ENCODE results near the gene SUMO4.

- TF ChIP-seq, protein P1, sequence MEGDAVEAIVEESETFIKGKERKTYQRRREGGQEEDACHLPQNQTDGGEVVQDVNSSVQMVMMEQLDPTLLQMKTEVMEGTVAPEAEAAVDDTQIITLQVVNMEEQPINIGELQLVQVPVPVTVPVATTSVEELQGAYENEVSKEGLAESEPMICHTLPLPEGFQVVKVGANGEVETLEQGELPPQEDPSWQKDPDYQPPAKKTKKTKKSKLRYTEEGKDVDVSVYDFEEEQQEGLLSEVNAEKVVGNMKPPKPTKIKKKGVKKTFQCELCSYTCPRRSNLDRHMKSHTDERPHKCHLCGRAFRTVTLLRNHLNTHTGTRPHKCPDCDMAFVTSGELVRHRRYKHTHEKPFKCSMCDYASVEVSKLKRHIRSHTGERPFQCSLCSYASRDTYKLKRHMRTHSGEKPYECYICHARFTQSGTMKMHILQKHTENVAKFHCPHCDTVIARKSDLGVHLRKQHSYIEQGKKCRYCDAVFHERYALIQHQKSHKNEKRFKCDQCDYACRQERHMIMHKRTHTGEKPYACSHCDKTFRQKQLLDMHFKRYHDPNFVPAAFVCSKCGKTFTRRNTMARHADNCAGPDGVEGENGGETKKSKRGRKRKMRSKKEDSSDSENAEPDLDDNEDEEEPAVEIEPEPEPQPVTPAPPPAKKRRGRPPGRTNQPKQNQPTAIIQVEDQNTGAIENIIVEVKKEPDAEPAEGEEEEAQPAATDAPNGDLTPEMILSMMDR (IDR thresholded peaks at IDR 0.05) = no peak
- TF ChIP-seq EZH2 (IDR thresholded peaks at IDR 0.05; ENCODE audit: borderline replicate concordance, insufficient read depth, low read depth, low read length, poor library complexity, severe bottlenecking) = no peak
Observed at GRCh38 chr6:149371154-149371553, 28.9 kb upstream of the SUMO4 start.
